GM21528 (cell line): Measurements from ENCODE around the gene HCN2.
A peak's percentile ranks its signal among the peaks of the same experiment; 100 is the strongest.

Experiments used
- ATAC-seq: cut with Tn5 transposase; IDR thresholded peaks from one replicate; pipeline ENCODE4 v1.9.1; 2021; ENCODE audit warnings: mild to moderate bottlenecking, moderate library complexity; ENCODE audit not compliant: unreplicated experiment, low FRiP score

The HCN2 gene

GRCh38 chr19:570937-571565 lies 18.6 kb upstream of the HCN2 start:
- ATAC-seq = no peak

- peak; percentile 11 for ATAC-seq
Measured at GRCh38 chr19:571566-571974, 18.1 kb upstream of the HCN2 start.

- peak; percentile 61 for ATAC-seq
Measured at GRCh38 chr19:572140-572742, 17.4 kb upstream of the HCN2 start, which contains the start of gene BSG. TSS of gene BSG (plus strand) at chr19:572596. CDS start at chr19:572635, 39 bp downstream.

DNA sequence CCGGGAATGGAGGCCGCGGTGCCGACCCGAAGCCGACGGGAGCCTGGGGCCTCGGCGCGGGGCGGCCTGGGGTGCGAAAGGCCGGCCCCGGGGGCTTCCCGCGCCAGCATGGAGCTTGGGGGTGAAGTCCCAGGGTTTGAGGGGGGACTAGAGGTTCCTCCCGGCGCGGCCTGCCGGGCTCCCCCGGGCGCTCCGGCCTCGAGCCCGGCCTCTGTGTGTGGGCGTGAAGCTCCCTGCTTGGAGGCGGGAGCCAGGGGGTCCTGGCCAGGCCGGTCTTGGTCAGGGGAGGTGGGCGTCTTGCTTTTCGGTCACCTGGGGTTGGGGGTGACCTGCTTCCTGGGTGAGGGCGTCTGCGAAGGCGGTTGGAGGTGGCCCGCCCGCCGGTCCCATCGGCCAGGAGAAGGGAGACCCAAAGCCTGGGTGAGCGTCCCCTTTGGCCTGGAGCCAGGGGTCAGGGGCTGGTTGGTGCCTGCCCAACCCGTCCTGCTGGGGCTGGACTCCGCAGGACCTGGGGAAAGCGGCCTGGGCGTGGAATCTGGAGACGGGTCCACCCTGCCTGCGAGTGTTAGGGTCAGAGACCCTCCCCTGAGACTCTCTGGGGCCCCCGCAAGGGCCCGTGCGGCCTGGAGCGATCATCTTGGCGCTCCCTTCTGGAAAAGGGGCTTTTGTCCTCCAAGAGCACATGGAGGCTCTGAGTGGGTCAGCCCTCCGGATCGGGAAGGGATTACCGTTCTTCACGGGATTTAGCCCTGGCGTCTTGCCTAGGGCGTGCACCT lies 16.8 kb upstream of the HCN2 start:
- peak; percentile 39 for ATAC-seq

- no peak for ATAC-seq
Measured at GRCh38 chr19:573519-573825, 16.2 kb upstream of the HCN2 start.

GRCh38 chr19:574658-575526 lies 14.8 kb upstream of the HCN2 start:
- ATAC-seq = no peak

- ATAC-seq = no peak
Measured at GRCh38 chr19:575527-576506, 13.9 kb upstream of the HCN2 start.

GRCh38 chr19:576768-577438 lies 12.8 kb upstream of the HCN2 start:
- ATAC-seq = no peak

DNA sequence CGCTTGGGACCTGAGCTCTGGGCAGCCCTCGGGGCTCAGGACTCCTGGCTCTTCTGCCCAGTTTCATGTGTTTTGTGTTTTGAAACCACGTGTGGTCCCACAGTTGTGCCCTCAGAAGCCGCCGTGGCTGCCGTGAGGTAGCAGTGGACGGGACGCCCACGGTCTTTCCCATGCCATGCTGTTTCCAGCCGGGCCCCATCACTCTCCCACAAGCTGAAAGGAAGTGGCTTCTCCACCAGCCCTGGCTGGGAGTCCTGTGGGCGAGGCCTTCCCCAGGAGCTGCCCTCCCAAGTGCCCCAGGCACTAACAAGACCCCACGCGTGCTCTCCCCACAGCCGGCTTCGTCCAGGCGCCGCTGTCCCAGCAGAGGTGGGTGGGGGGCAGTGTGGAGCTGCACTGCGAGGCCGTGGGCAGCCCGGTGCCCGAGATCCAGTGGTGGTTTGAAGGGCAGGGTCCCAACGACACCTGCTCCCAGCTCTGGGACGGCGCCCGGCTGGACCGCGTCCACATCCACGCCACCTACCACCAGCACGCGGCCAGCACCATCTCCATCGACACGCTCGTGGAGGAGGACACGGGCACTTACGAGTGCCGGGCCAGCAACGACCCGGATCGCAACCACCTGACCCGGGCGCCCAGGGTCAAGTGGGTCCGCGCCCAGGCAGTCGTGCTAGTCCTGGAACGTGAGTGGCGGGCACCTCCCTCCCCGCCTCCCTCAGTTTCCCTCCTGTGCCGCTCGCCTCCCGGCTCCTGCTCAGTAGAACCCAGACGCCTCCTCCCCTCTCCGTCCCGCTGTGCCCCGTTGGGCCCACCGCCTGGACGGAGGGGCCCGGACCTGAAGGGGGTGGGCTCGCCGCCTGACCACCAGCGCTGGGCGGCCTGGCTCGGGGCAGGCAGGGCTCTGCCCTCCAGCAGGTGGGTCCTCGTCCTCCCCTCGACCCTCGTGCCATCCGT lies 12.0 kb upstream of the HCN2 start:
- ATAC-seq = no peak

- ATAC-seq = no peak
Measured at GRCh38 chr19:579111-579841, 10.4 kb upstream of the HCN2 start.

- no peak for ATAC-seq
Measured at GRCh38 chr19:579842-580155, 9.9 kb upstream of the HCN2 start.

DNA sequence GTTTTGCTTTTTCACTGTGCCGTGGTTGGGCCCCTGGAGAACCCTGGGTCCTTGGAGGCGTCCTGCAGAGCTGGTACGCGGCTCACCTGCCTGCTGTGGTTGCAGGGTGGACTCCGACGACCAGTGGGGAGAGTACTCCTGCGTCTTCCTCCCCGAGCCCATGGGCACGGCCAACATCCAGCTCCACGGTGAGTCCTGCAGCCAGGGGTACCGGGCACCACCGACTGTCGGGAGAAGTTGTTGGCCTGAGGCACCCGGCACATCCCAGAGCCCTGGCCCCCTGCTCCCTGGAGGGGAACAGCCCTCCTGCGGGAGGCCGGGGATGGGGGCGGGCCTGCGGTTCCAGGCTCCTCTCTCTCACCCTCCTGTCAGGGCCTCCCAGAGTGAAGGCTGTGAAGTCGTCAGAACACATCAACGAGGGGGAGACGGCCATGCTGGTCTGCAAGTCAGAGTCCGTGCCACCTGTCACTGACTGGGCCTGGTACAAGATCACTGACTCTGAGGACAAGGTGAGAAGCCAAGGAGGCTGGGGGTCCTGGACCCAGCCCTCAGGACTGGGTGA lies 9.3 kb upstream of the HCN2 start:
- ATAC-seq = no peak

GRCh38 chr19:581399-582111 lies 8.1 kb upstream of the HCN2 start:
- no peak for ATAC-seq

DNA sequence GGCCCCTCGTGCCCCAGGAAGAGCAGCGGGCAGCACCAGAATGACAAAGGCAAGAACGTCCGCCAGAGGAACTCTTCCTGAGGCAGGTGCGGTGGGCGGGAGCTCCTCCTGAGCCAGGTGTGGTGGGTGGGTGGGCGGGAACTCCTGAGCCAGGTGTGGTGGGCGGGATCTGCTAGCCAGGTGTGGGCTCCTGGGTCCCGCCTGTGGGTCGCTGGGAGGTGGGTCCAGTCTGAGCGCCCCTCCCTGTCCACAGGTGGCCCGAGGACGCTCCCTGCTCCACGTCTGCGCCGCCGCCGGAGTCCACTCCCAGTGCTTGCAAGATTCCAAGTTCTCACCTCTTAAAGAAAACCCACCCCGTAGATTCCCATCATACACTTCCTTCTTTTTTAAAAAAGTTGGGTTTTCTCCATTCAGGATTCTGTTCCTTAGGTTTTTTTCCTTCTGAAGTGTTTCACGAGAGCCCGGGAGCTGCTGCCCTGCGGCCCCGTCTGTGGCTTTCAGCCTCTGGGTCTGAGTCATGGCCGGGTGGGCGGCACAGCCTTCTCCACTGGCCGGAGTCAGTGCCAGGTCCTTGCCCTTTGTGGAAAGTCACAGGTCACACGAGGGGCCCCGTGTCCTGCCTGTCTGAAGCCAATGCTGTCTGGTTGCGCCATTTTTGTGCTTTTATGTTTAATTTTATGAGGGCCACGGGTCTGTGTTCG lies 7.0 kb upstream of the HCN2 start:
- no peak for ATAC-seq

DNA sequence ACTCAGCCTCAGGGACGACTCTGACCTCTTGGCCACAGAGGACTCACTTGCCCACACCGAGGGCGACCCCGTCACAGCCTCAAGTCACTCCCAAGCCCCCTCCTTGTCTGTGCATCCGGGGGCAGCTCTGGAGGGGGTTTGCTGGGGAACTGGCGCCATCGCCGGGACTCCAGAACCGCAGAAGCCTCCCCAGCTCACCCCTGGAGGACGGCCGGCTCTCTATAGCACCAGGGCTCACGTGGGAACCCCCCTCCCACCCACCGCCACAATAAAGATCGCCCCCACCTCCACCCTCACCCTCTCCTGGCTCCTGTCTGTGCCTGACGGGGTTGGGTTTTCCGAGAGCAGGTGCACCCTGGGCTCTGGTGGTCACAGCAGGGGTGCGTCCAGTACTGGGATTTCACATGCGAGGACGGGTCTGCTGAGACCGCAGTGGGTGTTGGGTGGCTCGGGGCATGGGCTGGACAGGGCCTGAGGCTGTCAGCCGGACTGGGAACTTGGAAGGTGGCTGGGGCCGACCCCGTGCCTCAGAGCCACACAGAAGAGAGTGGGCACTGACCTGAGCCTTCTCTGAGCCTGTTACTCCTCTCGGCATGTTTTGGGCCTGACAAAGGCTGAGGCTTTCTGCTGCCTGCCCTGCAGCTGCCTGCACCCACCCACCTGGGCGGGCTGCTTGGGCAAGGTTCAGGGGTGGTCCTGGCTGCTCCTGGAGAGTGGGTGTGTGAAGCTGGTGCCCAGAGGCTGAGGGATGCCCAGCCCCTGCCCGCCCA lies 6.3 kb upstream of the HCN2 start:
- no peak for ATAC-seq

DNA sequence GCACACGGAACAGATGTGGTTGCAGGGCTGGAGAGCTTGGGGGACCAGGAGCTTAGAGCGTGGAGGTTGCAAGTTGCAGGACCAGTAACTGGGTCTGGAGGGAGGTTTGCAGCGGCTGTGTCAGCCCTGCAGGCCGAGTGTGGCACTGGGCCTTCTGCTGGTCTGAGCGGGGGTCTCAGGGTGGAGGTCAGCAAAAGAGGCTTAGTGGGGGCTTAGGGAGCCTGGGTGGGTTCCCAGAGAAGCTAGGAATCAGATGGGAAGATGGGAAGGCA lies 5.8 kb upstream of the HCN2 start:
- ATAC-seq = no peak
